Activated CD4-positive, alpha-beta T cell treated with anti-CD3 and anti-CD28 coated beads, Interleukin-2, amount 50 U/mL, for 16 hours (primary cell): ENCODE results near the gene TOGARAM2.

Experiments used
- DNase-seq: peaks from one replicate; pipeline ENCODE4 v3.0.0-alpha.2; 2020

TOGARAM2 gene

DNA sequence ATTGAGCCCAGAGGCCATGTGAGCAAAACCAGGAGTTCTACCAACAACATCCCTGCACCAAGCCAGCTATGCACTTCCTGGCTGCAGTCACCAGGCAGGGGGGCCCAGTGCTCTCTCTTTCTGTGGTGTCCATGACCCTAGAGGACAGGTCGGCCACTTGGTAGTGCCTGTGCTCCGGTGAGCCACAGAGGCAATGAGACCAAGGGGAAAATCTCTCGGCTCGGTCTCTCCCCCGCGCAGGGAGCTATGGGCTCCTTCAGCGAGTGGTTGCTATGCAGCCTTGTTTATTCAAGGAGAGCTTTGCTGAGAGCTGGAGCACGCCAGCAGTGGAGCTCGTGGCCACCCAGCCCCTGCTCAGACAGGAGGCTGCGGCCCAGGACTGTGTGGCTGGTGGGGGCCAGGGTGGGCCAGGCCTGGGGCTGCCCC is at the start of gene TOGARAM2:
Gene TOGARAM2 (plus strand): TSS at position 283 of the 426 bp plus-strand sequence. CDS start 13,537 bp downstream, outside the sequence.
- no peak for DNase-seq

- no peak for DNase-seq
These were observed 46.3 kb upstream of the TOGARAM2 start for GRCh38 chr2:28934769-28935168.

GRCh38 chr2:28941008-28941407 is 40.1 kb upstream of the TOGARAM2 start:
- DNase-seq: no peak

GRCh38 chr2:28944535-28945248 is 36.4 kb upstream of the TOGARAM2 start:
- DNase-seq: no peak

DNA sequence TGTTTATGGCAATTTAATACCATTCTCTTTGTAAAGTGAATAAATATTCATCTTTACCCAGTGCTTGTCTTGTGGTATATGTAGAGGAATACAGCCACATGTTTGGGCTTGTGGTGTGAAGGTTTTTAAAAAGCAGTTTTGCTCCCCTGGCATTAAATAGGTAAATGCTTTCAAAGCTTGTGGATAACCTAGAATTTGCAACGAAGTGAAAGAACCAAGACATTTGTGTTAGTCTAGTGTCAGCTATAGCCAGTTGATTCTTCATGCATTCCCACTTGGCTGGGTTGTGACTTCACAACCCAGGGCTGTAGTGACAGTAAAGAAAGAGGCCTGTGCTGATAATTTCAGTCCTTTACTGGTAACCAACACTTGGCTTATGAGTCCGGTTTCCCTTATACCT is 32.9 kb upstream of the TOGARAM2 start:
- no peak for DNase-seq

- DNase-seq: no peak
These were observed 31.9 kb upstream of the TOGARAM2 start for GRCh38 chr2:28949190-28949589.

DNA sequence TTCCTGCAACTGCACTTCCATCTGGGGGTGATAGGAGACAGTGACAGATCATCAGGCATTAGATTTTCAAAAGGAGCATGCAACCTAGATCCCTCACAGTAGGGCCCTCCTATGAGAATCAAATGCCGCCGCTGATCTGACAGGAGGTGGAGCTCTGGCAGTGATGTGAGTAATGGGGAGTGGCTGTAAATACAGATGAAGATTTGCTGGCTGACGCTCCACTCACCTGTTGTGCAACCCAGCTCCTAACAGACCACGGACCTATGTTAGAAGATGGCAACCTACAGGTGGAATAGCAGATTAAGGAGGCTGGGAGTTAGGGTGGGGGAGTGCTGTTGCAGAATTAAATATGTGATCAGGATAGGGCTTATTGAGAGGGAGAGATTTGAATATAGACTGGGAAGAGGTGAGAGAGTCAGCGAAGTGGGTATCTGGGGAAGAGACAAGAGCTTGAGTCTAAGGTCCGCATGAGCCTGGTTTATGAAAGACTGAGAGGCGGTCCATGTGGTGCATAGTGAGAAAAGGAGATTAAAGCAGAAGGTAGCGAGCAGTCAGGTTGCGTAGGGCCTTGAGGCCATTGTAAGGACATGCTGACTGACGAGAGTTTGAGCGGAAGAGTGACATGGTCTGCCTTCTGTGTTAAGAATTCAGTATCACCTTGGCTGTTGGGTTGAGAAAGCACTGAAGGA is 31.3 kb upstream of the TOGARAM2 start:
- no peak for DNase-seq

GRCh38 chr2:28950941-28951630 is 30.0 kb upstream of the TOGARAM2 start:
- DNase-seq: no peak

- DNase-seq: no peak
These were observed 28.9 kb upstream of the TOGARAM2 start for GRCh38 chr2:28951910-28952835.

GRCh38 chr2:28952836-28953211 is 28.3 kb upstream of the TOGARAM2 start:
- no peak for DNase-seq

DNA sequence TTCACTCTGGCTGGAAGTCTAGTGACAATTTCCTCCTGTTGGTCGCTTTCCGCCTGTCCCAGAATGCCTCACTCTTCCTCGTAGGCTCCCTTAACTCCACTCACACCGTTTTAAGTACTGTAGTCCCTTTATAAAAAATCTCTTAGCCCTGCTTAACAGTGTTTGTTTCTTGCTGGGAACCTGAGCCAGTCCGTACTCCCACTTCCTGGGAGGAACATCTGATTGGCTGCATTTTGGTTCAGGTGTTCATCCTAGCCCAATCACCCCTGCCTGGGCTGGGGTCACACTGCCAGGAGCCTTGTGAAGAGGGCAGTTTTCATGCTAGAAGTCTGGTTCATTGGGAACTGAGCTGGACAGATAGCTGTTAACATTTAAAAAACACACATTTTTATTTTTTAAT is 25.6 kb upstream of the TOGARAM2 start:
- no peak for DNase-seq

- peak; percentile 27 for DNase-seq
These were observed 24.7 kb upstream of the TOGARAM2 start for GRCh38 chr2:28956415-28956826.

DNA sequence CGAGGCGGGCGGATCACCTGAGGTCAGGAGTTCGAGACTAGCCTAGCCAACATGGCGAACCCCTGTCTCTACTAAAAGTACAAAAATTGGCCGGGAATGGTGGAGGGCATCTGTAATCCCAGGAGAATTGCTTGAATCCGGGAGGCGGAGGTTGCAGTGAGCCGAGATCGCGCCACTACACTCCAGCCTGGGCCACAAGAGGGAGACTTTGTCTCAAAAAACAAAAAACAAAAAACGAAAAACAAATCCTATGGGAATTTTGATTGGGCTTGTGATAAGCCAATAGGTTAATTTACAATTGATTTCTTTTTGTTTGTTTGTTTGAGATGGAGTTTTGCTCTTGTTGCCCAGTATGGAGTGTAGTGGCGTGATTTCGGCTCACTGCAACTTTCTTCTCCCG is 24.2 kb upstream of the TOGARAM2 start:
- no peak for DNase-seq

GRCh38 chr2:28958689-28959088 is 22.4 kb upstream of the TOGARAM2 start:
- DNase-seq: peak; percentile 65

DNA sequence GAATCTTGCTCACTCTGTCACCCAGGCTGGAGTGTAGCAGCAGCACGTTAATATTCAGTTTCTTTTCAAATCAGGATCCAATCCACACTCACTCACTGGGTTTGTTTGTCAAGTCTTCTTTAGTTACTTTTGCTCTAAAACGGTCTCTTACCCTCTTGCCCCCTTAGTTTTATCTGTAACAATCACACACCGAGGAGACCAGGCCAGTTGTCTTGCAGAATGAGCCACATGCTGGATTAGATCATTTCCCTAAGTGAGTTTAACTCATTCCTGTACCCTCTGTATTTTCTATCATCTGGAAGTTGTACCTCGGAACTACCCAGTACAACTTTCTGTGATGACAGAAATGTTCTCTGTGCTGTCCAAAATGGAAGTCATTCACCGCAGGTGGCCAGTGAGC is 20.7 kb upstream of the TOGARAM2 start:
- DNase-seq: no peak

- DNase-seq: no peak
These were observed 18.6 kb upstream of the TOGARAM2 start for GRCh38 chr2:28962505-28962904.

GRCh38 chr2:28970464-28971160 is 10.5 kb upstream of the TOGARAM2 start:
- DNase-seq: no peak

DNA sequence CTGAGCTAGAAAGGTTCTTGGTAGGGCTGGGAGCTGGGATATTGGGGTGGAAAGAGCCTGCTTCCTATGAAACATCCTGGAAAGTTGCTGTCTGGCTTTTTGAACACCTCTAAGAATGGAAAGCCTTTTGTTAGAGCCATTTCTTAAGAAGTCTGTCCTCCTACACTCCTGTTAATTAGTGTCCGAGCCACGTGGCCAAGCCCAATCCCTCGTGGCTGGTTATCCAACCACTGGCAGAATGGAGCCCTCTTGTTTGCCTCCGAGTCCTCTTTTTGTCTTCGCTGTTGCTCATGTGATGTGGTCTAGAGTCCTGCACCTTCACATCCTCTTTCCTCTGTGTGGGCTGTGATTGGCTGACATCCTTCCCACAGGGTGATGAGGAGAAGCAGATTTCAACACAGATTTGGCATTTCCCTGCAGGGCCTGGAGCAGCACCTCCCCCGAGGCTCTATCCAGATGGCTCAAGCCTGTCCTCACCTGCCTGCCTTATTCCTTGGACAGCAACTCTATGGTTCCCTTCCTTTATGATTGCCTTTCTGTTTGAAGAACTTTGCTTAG is 8.2 kb upstream of the TOGARAM2 start:
- no peak for DNase-seq

- no peak for DNase-seq
These were observed 6.8 kb upstream of the TOGARAM2 start for GRCh38 chr2:28974252-28974651.

DNA sequence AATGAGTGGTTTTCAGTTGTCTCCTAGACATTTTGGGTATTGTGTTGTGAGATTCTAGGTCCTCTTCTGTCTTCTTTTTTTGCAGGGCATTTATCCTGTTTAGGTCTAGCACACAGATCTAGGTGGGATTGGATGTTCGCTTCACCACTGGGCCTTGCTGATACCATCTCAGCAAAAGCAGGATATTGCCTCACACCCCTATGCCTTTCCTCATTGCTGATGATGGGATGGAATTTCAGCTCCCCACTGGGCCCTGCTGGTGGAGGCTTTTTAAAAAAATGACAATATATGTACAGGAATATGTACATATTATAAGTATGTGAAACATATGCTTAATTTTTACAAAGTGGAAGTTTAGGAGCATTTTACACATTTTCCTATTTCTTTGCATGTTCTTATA is 5.4 kb upstream of the TOGARAM2 start:
- no peak for DNase-seq

DNA sequence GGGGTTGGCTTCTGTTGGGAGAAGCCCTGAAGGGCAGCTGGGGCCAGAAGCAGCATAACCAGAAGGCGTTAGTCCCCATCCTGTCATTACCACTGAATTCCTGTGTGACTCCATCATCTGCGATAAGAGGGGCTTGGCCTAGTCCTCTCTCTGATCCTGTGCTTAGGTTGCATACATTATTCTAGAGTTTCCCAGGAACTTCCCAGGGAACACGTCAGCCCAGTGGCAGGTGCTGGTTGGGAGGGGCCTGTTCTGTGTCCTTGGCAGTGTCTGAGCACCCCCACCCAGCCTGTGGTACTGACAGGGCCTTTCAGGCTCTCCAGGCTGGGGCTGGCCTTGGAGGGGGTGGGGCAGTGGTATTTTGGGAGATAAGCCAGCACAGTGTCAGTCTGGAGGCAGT is 4.5 kb upstream of the TOGARAM2 start:
- DNase-seq: no peak
